Ectodermal cell (in vitro differentiated cells): ENCODE results near the gene BMAL1.

Experiments used
- H3K27ac ChIP-seq: 2 replicates; pipeline ENCODE4 v1.7.0; 2013; ENCODE audit warnings: mild to moderate bottlenecking, low read depth, low read length; ENCODE audit not compliant: insufficient read depth, poor library complexity, severe bottlenecking
- H3K27me3 ChIP-seq: 2 replicates; pipeline ENCODE4 v1.7.0; 2013; ENCODE audit warnings: mild to moderate bottlenecking, low read length; ENCODE audit not compliant: insufficient read depth, control insufficient read depth, poor library complexity, severe bottlenecking
- H3K36me3 ChIP-seq: one replicate; pipeline ENCODE4 v1.7.0; 2013; ENCODE audit warnings: low read length; ENCODE audit not compliant: control insufficient read depth, insufficient read depth
- H3K4me1 ChIP-seq: one replicate; pipeline ENCODE4 v1.7.0; 2013; ENCODE audit warnings: low read length; ENCODE audit not compliant: control insufficient read depth, insufficient read depth
- H3K4me3 ChIP-seq: 2 replicates; pipeline ENCODE4 v1.7.0; 2013; ENCODE audit warnings: low read depth, low read length, control low read depth; ENCODE audit not compliant: insufficient read depth
- H3K9me3 ChIP-seq: 2 replicates; pipeline ENCODE4 v1.7.0; 2013; ENCODE audit warnings: mild to moderate bottlenecking, low read length, moderate library complexity; ENCODE audit not compliant: control insufficient read depth
- WGBS, 2 experiments: methylation state at CpG; one replicate each; pipeline ENCODE4 v1.1.7; 2013; ENCODE audit warnings: missing lambda C conversion rate in 2 of 2; 5-methylcytosine and 5-hydroxymethylcytosine counted together

BMAL1 gene

DNA sequence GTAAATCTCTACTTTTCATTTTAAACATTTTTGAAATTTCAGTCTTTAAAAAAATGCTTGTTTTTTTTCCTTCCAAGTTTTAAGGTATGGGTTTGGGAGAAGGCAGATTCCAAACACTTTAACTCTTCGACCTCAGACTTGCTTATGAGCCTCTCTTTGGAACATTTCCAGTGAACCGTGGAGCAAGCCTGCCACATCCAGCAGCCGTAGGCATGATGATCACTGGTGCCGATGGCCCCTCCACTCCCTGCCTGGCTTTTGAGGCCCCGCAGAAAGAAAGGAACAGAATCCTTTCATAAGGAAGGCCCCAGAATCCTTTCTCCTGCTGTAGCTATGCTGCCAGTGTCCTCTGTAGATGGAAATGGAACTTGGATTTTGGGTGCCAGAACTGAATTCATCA lies 50.7 kb downstream of the BMAL1 start:
- no peaks in the 10 kb centered on the region for H3K27me3 ChIP-seq
- no peaks in the 10 kb centered on the region for H3K9me3 ChIP-seq
- H3K4me3 ChIP-seq: no peak overlapping the region
- H3K27ac ChIP-seq: no peak overlapping the region
- WGBS, 2 experiments: 84 to 89% methylated on average over 5 of the region's 5 CpGs
- H3K36me3 ChIP-seq: no peaks in the 10 kb centered on the region
- H3K4me1 ChIP-seq: no peaks in the 10 kb centered on the region

DNA sequence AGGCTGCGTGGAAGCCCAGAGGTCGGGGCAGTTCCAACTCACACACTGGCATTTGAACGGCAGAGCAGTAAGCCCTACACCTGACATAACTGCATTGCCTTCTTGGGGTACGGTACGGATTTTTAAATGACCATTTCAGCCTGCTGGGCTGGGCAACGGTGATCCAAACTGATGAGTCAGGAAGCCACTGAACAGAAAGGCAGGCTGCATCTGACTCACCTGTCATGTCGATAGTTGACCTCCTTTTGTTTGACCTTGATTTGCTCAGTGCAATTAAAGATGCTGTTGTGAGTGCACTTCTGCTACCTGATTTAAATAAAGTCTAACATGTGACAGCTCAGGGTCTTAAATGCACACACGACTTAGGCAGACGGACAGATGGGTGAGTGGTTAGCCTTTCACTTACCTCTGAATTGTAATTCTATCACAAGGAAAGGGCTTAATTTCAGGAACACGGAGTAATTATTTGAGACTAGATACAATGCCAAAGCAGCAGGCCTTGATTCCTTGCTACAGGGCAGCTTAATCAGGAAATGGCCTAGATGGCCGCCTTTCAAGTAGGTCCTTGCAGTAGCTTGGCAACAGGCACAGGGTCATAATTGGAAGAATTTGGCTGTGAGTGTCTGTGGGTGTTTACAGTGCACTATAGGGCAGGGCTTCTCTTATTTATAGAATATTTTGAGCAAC lies 52.2 kb downstream of the BMAL1 start:
- 94 to 95% methylated on average over 11 of the region's 11 CpGs for WGBS, 2 experiments
- H3K27me3 ChIP-seq: no peaks in the 10 kb centered on the region
- no peaks in the 10 kb centered on the region for H3K4me1 ChIP-seq
- no peak overlapping the region for H3K27ac ChIP-seq
- no peak overlapping the region for H3K4me3 ChIP-seq
- H3K36me3 ChIP-seq: no peaks in the 10 kb centered on the region
- H3K9me3 ChIP-seq: no peaks in the 10 kb centered on the region

DNA sequence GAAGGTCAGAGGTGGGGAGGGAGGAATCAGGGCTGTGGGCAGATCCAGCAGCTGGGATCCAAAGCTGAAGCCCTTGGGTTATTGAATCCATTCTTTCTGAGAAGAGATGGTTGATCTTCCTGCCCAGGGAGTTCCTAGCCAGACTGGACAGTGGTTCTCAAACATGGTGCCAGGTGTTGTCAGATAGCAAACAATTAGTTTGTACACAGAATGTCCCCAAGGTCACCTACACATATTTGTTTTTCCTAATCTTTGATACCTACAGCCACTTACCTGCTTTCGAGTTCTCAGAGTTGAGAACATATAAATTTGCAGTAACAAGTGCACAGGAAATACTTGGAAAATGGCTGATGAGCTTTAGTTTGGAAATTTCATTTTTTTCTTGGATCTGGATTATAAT lies 54.5 kb downstream of the BMAL1 start:
- no peaks in the 10 kb centered on the region for H3K27me3 ChIP-seq
- no peaks in the 10 kb centered on the region for H3K36me3 ChIP-seq
- H3K4me1 ChIP-seq: no peaks in the 10 kb centered on the region
- whole genome bisulfite sequencing, 2 experiments: 94 to 100% methylated on average over 1 of the region's 1 CpG
- no peak overlapping the region for H3K27ac ChIP-seq
- H3K9me3 ChIP-seq: no peaks in the 10 kb centered on the region
- no peak overlapping the region for H3K4me3 ChIP-seq

DNA sequence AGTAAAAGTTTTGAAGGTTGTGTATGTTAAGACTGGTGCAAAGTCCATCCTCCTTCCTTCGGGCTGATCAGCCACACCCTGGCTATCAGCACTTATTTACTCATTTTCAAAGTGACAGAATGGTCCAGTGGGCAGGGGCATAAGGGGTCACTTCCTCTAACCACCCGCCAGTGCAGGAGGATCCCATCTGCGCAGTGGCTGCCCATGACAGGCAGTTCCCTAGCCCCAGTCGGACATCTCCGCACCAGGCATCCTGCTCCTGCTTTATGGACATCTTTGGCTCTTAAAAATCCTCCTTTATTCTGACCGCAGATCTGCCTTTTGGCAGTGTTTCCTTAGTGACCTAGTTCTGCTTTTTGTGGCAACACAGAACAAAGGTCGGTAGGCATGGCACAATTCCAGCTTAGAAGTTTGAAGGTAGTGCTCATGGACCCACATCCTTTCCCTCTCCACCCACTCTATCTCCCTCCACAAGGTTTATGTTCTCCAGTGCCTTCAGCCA lies 55.9 kb downstream of the BMAL1 start:
- Histone ChIP-seq H3K9me3 (no peaks in the 10 kb centered on the region), H3K27ac (no peak overlapping the region), H3K27me3 (no peaks in the 10 kb centered on the region), H3K4me3 (no peak overlapping the region), H3K4me1 (no peaks in the 10 kb centered on the region), H3K36me3 (no peaks in the 10 kb centered on the region)
- WGBS, 2 experiments: 94 to 96% methylated on average over 7 of the region's 7 CpGs

DNA sequence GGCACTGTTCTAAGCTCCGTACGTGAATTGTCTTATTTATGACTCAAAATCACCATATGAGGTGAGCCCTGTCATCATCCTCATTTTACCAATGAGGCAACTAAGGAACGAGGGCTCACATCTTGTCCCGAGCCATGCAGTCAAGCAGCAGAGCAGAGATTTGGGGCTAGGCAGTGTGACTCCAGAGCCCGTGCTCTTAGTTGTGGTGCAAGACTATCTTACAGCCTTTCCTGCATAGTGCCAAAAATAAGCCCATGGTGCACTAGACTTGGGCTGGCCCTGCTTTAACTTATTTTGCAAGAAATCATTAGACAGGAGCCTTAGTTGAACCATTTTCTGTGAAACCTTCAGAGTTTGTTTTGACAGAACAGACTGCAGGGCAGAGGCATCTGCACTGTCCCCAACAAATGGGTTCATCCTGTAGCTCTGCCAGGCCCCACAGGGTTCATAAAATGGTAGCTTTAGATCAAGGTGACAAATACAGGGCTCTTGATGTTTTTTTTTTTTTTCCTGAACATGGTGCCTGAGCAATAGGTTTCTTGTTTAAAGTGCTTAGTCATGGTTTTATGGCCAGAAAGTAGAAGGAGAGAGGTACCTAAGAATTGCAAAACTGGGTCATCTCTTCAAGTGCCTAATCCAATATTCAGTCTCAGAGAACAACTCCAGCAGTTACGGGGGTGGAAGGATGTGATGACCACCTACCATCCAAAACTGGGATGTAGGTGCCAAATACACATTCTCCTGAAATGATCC lies 56.6 kb downstream of the BMAL1 start:
- Histone ChIP-seq H3K36me3 (no peaks in the 10 kb centered on the region), H3K9me3 (no peaks in the 10 kb centered on the region), H3K27me3 (no peaks in the 10 kb centered on the region), H3K27ac (no peak overlapping the region), H3K4me1 (no peaks in the 10 kb centered on the region), H3K4me3 (no peak overlapping the region)
- WGBS, 2 experiments: 87 to 89% methylated on average over 6 of the region's 6 CpGs

DNA sequence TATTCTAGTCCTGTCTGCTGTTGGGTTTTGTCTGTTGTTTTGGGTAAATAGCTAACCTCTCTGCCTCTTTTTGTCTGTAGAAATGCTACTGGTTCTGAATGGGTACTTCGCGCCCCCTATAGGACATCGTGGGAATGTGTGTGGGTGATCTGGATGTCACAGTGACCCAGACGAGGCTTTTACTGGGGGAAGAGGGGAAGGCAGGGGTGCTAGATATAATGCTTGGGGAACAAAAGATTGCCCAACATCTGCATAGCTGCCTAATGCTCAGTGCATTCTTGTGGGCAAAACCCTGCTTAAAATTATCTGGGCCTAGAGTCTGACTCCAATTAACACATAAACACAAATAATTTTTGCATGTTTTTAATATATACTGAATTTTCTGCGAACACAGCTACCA lies 57.7 kb downstream of the BMAL1 start:
- no peak overlapping the region for H3K4me3 ChIP-seq
- no peaks in the 10 kb centered on the region for H3K9me3 ChIP-seq
- H3K4me1 ChIP-seq: no peaks in the 10 kb centered on the region
- WGBS, 2 experiments: 6 to 7% methylated on average over 4 of the region's 5 CpGs
- H3K27ac ChIP-seq: no peak overlapping the region
- no peaks in the 10 kb centered on the region for H3K27me3 ChIP-seq
- no peaks in the 10 kb centered on the region for H3K36me3 ChIP-seq

DNA sequence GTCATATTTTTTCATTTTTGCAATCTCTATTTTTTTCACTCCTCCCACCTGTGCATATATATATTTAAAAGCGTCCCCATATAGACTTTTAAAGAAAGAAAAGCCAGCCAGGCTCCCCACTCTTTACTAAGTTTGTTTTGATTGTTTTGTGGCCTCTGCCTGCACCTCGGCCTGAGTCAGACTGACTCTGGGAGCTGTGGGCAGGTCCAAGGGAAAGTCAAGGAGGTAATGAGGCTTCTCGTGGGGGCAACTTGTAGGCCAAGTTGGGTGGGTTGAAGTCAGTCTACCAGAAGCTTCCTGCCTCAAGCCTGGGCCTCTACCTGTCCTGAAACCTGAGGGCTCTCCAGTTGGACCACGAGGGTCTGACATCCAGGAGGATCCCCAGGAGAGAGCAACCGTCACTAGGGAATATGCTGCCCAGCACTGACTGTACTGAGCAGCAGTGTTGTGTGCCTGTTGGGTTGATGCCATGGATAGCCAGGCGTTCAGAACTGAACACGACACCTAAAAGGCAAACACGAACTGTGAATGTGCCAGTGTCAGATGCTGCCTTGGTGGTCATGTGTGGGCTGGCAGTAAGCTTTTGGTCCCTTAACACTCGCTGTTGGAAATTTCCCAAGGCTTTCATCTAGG lies 58.8 kb downstream of the BMAL1 start:
- WGBS, 2 experiments: 90 to 93% methylated on average over 8 to 9 of the region's 9 CpGs
- no peak overlapping the region for H3K27ac ChIP-seq
- H3K27me3 ChIP-seq: no peaks in the 10 kb centered on the region
- H3K9me3 ChIP-seq: no peaks in the 10 kb centered on the region
- no peaks in the 10 kb centered on the region for H3K4me1 ChIP-seq
- no peak overlapping the region for H3K4me3 ChIP-seq
- no peaks in the 10 kb centered on the region for H3K36me3 ChIP-seq

- H3K36me3 ChIP-seq: no peaks in the 10 kb centered on the region
- no peaks in the 10 kb centered on the region for H3K27me3 ChIP-seq
- no peak overlapping the region for H3K27ac ChIP-seq
- WGBS, 2 experiments: 87 to 93% methylated on average over 4 to 5 of the region's 5 CpGs
- H3K4me1 ChIP-seq: no peaks in the 10 kb centered on the region
- H3K9me3 ChIP-seq: no peaks in the 10 kb centered on the region
- H3K4me3 ChIP-seq: no peak overlapping the region
These were observed 60.4 kb downstream of the BMAL1 start for GRCh38 chr11:13338019-13338426.

DNA sequence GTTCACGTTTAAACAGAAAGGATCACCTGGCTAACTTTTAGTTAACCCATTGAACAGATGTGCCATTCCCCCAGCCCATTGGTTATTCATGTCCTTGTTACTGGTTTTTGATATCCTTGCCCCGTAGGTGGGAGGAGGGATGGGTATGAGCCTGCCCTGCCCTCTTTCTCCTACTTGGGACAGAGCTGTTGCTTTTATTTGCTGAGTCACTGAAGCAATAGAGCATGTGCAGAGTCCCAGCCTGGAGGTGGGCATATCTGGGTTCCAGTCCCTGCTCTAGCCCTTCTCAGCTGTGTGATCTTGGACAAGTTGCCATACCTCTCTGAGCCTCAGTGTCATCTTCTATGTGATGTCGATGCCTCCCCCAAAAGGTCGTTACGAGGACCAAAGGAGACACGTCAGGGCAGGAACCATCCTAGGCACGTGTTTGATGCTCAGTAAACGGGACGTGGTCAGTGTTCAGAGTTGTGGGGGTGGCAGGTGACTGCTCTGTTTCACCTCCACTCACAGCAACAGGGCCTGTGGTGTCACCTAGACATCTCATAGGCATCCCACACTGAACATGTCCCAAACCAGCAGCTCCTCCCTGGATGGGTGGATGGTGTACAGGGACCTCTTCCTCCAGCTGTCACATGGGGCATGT lies 61.0 kb downstream of the BMAL1 start:
- no peaks in the 10 kb centered on the region for H3K36me3 ChIP-seq
- H3K4me3 ChIP-seq: no peak overlapping the region
- H3K27me3 ChIP-seq: no peaks in the 10 kb centered on the region
- no peaks in the 10 kb centered on the region for H3K9me3 ChIP-seq
- H3K4me1 ChIP-seq: no peaks in the 10 kb centered on the region
- WGBS, 2 experiments: 91 to 94% methylated on average over 9 of the region's 9 CpGs
- no peak overlapping the region for H3K27ac ChIP-seq
